Glutamatergic neuron (in vitro differentiated cells): ENCODE data around the gene IL17REL. TPM values are rescaled to one million over a fixed set of nuclear protein-coding genes. Genes with fewer than 3 reads are reported as not detected.
"Not testable (repeated sequence)": the region's sequence is repeated elsewhere in the genome, so short reads cannot be mapped to it uniquely, and the experiment has no call there.

Experiments
- DNase-seq: peaks from one replicate; pipeline ENCODE4 v3.0.0; 2022
- H3K27ac Mint-ChIP-seq: one replicate; pipeline ENCODE4 v1.8.0; 2020; ENCODE audit warnings: mild to moderate bottlenecking, mixed read lengths, inconsistent platforms; ENCODE audit not compliant: unreplicated experiment
- H3K27me3 Mint-ChIP-seq: one replicate; pipeline ENCODE4 v1.8.0; 2020; ENCODE audit warnings: mild to moderate bottlenecking, moderate library complexity, mixed read lengths, inconsistent platforms; ENCODE audit not compliant: unreplicated experiment
- H3K36me3 Mint-ChIP-seq: one replicate; pipeline ENCODE4 v1.8.0; 2020; ENCODE audit warnings: mild to moderate bottlenecking, mixed read lengths, inconsistent platforms; ENCODE audit not compliant: unreplicated experiment
- H3K4me1 Mint-ChIP-seq: one replicate; pipeline ENCODE4 v1.8.0; 2020; ENCODE audit warnings: mild to moderate bottlenecking, low read depth, mixed read lengths, inconsistent platforms; ENCODE audit not compliant: unreplicated experiment
- H3K4me3 Mint-ChIP-seq: one replicate; pipeline ENCODE4 v1.8.0; 2020; ENCODE audit warnings: mild to moderate bottlenecking, mixed read lengths, inconsistent platforms; ENCODE audit not compliant: unreplicated experiment
- H3K9me3 Mint-ChIP-seq: one replicate; pipeline ENCODE4 v1.8.0; 2020; ENCODE audit warnings: mild to moderate bottlenecking, moderate library complexity, mixed read lengths, inconsistent platforms; ENCODE audit not compliant: unreplicated experiment
- CTCF ChIP-seq: fragments of 200-600 bp; sonication (generic); IDR thresholded peaks from one replicate; pipeline ENCODE4 v1.5.0; 2021; ENCODE audit not compliant: partially characterized antibody, unreplicated experiment
- total RNA-seq: library from RNA; stranded (reverse); fragmentation: NEBNext Ultra II Directional; extraction: Animal tissue kit (Norgen Biotek cat#: 25700); gene quantifications from one replicate; pipeline ENCODE4 v1.2.1, GENCODE V29; 2021; ENCODE audit not compliant: unreplicated experiment

IL17REL gene
- total RNA-seq, 1 donor from 2014 or later = not detected

GRCh38 chr22:49983148-49984042, 29.2 kb downstream of the IL17REL start:
- no peaks in the 10 kb centered on the region for H3K4me1 Mint-ChIP-seq
- no peak overlapping the region for H3K27ac Mint-ChIP-seq
- TF ChIP-seq CTCF = peak; percentile 64
- H3K36me3 Mint-ChIP-seq = peaks cover 28% of the 10 kb centered on the region
- peaks cover 10% of the 10 kb centered on the region for H3K27me3 Mint-ChIP-seq
- no peak overlapping the region for H3K4me3 Mint-ChIP-seq
- peaks cover 14% of the 10 kb centered on the region for H3K9me3 Mint-ChIP-seq
- no peak for DNase-seq

GRCh38 chr22:49981799-49982198, 30.8 kb downstream of the IL17REL start:
- not testable (repeated sequence) for H3K27me3 Mint-ChIP-seq, H3K4me1 Mint-ChIP-seq, DNase-seq, H3K27ac Mint-ChIP-seq, H3K4me3 Mint-ChIP-seq
- peaks cover 22% of the 10 kb centered on the region for H3K36me3 Mint-ChIP-seq
- peaks cover 14% of the 10 kb centered on the region for H3K9me3 Mint-ChIP-seq

- DNase-seq = peak; percentile 50
- peak; percentile 71 for TF ChIP-seq CTCF
- Mint-ChIP-seq H3K27ac (no peak overlapping the region), H3K36me3 (peaks cover 17% of the 10 kb centered on the region), H3K27me3 (peaks cover 8% of the 10 kb centered on the region), H3K4me3 (no peak overlapping the region), H3K4me1 (no peaks in the 10 kb centered on the region), H3K9me3 (peaks cover 16% of the 10 kb centered on the region)
Observed at GRCh38 chr22:49979587-49980264, 32.8 kb downstream of the IL17REL start.

- no peak overlapping the region for H3K27ac Mint-ChIP-seq
- H3K4me3 Mint-ChIP-seq = no peak overlapping the region
- peaks cover 2% of the 10 kb centered on the region for H3K27me3 Mint-ChIP-seq
- TF ChIP-seq CTCF = no peak
- DNase-seq = peak; percentile 16
- H3K9me3 Mint-ChIP-seq = peaks cover 13% of the 10 kb centered on the region
- peaks cover 15% of the 10 kb centered on the region for H3K36me3 Mint-ChIP-seq
- H3K4me1 Mint-ChIP-seq = no peaks in the 10 kb centered on the region
Observed at GRCh38 chr22:49977578-49977977, 35.0 kb downstream of the IL17REL start.

GRCh38 chr22:49976439-49977175, 36.0 kb downstream of the IL17REL start:
- TF ChIP-seq CTCF = no peak
- Mint-ChIP-seq H3K36me3 (peaks cover 13% of the 10 kb centered on the region), H3K4me1 (no peaks in the 10 kb centered on the region), H3K27ac (peak overlapping the region; percentile 10), H3K27me3 (no peaks in the 10 kb centered on the region), H3K4me3 (no peak overlapping the region), H3K9me3 (peaks cover 11% of the 10 kb centered on the region)
- no peak for DNase-seq
